ENCODE results near the gene ZNF597.

GRCh38 chr16:3458852-3459361 lies 15.6 kb upstream of the ZNF597 start:
- no peak for TF ChIP-seq POLR2AphosphoS5 (IDR thresholded peaks at IDR 0.05)
- TF ChIP-seq, protein P1, sequence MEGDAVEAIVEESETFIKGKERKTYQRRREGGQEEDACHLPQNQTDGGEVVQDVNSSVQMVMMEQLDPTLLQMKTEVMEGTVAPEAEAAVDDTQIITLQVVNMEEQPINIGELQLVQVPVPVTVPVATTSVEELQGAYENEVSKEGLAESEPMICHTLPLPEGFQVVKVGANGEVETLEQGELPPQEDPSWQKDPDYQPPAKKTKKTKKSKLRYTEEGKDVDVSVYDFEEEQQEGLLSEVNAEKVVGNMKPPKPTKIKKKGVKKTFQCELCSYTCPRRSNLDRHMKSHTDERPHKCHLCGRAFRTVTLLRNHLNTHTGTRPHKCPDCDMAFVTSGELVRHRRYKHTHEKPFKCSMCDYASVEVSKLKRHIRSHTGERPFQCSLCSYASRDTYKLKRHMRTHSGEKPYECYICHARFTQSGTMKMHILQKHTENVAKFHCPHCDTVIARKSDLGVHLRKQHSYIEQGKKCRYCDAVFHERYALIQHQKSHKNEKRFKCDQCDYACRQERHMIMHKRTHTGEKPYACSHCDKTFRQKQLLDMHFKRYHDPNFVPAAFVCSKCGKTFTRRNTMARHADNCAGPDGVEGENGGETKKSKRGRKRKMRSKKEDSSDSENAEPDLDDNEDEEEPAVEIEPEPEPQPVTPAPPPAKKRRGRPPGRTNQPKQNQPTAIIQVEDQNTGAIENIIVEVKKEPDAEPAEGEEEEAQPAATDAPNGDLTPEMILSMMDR (IDR thresholded peaks at IDR 0.05): no peak
- TF ChIP-seq POLR2A (IDR thresholded peaks at IDR 0.05): no peak
